GM13977 (cell line): ENCODE data around the gene PXDN.
"Not testable (repeated sequence)": the region's sequence is repeated elsewhere in the genome, so short reads cannot be mapped to it uniquely, and the experiment has no call there.

Source experiments
- DNase-seq: peaks from one replicate; pipeline ENCODE4 v3.0.0; 2012; ENCODE audit warnings: low spot score
- in situ Hi-C: fragments of 300-500 bp; cut with MboI; formaldehyde crosslinking; loops from one replicate; pipeline ENCODE4 v1.12.0; 2022; ENCODE audit warnings: low sequenced_read_pairs, low pct_unique_long_range_greater_than_20kb, mixed read lengths, inconsistent platforms; ENCODE audit not compliant: unreplicated experiment
- TF ChIP-seq, protein P1 (sequence below): IDR thresholded peaks from 2 replicates; pipeline ENCODE4 v1.5.1; 2012; ENCODE audit warnings: mild to moderate bottlenecking, control low read depth; ENCODE audit not compliant: insufficient read depth; ENCODE audit errors: extremely low read depth, missing control alignments

PXDN gene

DNA sequence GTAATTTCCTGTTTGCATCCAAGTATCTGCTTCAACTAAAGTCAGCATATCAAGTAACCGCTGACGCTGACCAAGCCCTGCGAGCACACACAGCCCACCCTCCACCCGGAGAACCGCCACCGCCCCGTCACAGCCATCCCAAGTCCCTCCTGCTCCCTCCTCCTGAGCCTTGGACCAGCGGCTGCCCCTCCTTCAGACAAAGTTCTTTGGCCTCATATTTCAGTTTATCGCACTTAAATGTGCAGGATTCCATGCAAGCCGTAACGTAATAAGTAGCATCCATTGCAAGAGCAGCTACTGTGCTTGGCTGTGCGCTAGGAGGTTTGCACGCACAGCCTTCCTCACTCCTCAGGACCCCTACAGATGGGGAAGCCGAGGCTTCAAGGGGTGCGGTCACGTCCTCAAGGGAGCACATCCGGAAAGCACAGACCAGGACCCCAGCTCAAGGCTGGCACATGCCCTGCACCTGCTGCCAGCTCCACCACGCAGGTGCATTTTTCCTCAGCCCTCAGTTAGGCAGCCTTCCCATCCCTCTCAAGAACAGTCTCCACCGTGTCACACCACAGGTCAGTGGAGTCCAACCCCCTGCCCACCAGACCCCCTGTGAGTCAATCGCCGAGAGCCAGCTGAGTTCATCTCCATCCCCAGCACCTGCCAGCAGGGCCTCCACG lies 17.1 kb downstream of the PXDN start:
- in situ Hi-C loops, result no loop called here
- TF ChIP-seq, protein P1, sequence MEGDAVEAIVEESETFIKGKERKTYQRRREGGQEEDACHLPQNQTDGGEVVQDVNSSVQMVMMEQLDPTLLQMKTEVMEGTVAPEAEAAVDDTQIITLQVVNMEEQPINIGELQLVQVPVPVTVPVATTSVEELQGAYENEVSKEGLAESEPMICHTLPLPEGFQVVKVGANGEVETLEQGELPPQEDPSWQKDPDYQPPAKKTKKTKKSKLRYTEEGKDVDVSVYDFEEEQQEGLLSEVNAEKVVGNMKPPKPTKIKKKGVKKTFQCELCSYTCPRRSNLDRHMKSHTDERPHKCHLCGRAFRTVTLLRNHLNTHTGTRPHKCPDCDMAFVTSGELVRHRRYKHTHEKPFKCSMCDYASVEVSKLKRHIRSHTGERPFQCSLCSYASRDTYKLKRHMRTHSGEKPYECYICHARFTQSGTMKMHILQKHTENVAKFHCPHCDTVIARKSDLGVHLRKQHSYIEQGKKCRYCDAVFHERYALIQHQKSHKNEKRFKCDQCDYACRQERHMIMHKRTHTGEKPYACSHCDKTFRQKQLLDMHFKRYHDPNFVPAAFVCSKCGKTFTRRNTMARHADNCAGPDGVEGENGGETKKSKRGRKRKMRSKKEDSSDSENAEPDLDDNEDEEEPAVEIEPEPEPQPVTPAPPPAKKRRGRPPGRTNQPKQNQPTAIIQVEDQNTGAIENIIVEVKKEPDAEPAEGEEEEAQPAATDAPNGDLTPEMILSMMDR, result no peak
- DNase-seq, result no peak

DNA sequence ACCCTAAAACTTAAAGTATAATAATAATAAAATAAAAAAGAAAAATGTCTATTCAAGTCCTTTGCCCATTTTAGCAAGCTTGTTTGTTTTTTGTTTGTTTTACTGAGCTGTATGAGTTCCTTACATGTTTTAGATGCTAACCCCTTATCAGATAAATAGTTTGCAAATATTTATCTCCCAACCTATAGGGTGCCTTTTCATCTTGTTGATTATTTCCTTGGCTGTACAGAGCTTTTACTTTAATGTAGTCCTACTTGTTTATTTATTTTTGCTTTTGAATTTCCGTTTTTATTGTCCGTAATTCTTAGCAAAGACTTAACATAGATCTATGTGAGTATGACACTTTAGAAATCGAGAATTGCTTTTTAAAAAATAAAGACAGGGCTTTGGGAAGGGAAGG lies 17.8 kb downstream of the PXDN start:
- TF ChIP-seq, protein P1, result no peak
- in situ Hi-C loops, result no loop called here
- DNase-seq, result no peak

DNA sequence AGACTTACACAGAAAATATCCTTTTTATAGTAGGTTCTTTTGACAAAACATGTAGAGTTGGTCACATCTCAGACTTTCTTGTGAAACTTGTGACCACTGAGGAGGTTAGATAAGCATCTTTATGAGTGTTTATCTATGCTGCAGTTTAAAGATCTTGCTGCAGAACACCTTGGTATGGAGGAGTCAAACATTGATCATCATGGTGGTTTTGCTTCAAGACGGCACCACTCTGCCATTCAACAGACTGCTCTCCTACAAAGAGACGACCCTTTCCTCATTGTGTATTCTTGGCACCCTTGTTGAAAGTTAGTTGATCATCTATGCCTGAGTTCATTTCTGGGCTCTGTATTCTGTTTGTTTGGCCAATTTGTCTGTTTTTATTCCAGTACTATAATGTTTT lies 20.0 kb downstream of the PXDN start:
- DNase-seq, in situ Hi-C loops: not testable (repeated sequence)

DNA sequence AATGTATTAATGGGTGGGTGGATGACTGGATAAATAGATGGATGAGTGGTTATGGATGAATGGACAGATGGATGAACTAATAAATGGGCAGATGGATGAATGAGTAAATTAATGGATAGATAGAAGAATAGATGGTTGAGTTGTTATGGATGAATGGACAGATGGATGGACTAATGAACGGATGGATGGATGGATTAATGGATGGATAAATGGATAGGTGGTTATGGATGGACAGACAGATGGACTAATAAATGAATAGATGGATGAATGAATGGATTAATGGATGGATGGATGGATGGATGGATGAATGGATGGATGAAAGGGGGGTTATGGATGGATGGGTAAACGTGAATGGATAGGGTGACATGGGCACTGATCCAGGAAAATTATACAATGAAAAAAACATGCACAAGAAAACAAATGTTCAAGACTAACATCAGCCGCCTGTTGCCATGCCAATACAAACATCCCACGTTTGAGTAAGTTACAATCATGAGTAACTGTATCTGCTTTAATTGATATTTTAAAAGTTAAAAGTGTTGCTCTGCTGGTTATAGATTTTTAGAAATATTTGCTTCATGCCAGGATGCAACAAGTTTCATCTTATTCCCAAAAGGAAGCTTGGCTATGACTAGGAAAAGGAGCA lies 20.8 kb downstream of the PXDN start:
- TF ChIP-seq, protein P1, result no peak
- in situ Hi-C loops, result no loop called here
- DNase-seq, result no peak

DNA sequence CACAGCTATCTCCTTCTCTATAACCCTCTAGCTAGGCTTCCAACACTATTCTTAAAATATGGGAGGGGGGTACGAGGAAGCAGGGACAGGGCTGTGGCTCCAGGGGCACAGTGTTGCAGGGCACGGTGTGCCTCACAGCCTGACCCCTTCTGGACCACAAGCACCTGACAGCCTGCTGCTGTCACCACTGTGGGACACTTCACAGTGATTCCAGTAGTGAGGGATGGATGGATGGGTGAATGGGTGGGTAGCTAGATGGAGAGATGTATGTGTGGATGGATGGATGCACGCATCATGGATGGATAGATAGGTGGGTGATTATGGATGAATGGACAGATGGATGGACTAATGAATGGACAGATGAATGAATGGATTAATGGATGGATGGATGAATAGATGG lies 21.6 kb downstream of the PXDN start:
- TF ChIP-seq, protein P1, result no peak
- DNase-seq, result no peak
- in situ Hi-C loops, result no loop called here

DNA sequence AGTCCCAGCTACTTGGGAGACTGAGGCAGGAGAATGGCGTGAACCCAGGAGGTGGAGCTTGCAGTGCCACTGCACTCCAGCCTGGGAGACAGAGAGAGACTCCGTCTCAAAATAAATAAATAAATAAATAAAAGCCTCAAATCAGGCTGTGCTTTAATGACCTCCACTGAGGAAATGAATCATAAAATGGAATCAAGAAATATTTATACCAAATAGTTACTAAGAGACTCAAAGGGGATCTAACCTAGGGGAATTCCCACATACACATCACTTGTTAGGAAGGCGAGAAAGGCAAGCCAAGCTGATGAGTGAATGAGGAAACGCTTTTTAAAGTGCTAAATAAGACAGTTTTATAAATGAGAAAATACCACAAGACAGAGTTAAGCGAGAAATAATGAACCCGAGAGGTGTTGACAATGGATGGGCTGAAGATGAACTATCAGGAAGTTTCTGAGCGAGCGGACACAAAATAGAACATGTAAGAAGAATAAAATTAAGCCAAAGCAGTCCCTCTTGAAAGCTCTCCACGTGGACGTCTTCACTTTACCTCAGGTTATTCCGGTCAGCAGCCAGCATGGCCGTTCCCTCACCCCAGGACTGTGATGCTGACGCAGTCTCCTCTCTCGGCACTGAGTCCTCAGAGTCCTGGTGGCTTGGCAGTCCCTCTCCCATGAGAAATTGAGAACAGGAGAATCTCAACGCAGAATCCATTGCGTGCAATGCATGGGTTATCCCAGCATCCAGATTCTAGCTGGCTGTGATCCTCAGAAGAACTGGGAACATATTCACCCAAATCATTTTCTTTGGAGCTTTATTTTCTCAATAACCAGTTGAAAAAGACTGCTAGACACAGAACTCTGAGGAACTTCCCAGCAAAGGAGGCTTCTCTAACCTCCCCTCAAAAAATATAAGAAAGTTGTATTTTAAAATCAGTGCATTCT lies 22.3 kb downstream of the PXDN start:
- DNase-seq, result no peak
- in situ Hi-C loops, result no loop called here
- TF ChIP-seq, protein P1, result no peak
